Fibroblast of villous mesenchyme (primary cell): ENCODE results near the gene KRTAP10-1. TPM values are rescaled to one million over a fixed set of nuclear protein-coding genes. Genes with fewer than 3 reads are reported as not detected.
"Not testable (repeated sequence)": the region's sequence is repeated elsewhere in the genome, so short reads cannot be mapped to it uniquely, and the experiment has no call there.

ENCODE experiments used
- DNase-seq: peaks from one replicate; pipeline ENCODE4 v3.0.0-alpha.2; 2010; ENCODE audit warnings: low read depth
- H3K4me3 ChIP-seq: 2 replicates; pipeline ENCODE4 v1.5.1; 2011; ENCODE audit warnings: low read depth, mild to moderate bottlenecking, low read length
- total RNA-seq: library from RNA; depleted of rRNA; stranded (reverse); fragments of >200 nt; gene quantifications from 2 replicates; pipeline ENCODE4 v1.2.3, GENCODE V29; 2012
- TF ChIP-seq, protein P1 (sequence below): IDR thresholded peaks from 2 replicates; pipeline ENCODE4 v1.5.1; 2012; ENCODE audit warnings: low read depth, mild to moderate bottlenecking, low read length; ENCODE audit not compliant: insufficient read depth

The KRTAP10-1 gene
- total RNA-seq, 1 donor = not detected

DNA sequence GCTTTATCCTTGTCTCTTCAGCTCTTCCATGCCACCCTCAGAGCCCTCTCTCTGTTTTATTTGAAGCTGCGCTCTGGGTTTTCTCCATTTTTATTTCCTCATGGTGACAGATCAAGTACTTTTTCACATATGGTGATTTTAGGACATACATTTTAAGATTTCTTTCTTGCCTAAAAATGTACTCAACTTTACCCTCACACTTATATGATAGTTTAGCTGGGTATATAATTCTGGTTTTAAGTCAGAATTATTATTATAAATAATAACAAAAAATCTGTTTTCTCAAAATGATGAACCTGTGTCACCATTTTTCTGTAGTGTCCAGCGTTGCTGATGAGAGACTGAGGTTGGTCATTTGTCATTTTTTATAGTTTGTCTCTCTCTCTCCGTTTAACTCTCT is 41.2 kb upstream of the KRTAP10-1 start:
- H3K4me3 ChIP-seq = no peak overlapping the region
- TF ChIP-seq, protein P1, sequence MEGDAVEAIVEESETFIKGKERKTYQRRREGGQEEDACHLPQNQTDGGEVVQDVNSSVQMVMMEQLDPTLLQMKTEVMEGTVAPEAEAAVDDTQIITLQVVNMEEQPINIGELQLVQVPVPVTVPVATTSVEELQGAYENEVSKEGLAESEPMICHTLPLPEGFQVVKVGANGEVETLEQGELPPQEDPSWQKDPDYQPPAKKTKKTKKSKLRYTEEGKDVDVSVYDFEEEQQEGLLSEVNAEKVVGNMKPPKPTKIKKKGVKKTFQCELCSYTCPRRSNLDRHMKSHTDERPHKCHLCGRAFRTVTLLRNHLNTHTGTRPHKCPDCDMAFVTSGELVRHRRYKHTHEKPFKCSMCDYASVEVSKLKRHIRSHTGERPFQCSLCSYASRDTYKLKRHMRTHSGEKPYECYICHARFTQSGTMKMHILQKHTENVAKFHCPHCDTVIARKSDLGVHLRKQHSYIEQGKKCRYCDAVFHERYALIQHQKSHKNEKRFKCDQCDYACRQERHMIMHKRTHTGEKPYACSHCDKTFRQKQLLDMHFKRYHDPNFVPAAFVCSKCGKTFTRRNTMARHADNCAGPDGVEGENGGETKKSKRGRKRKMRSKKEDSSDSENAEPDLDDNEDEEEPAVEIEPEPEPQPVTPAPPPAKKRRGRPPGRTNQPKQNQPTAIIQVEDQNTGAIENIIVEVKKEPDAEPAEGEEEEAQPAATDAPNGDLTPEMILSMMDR = no peak
- DNase-seq = no peak

DNA sequence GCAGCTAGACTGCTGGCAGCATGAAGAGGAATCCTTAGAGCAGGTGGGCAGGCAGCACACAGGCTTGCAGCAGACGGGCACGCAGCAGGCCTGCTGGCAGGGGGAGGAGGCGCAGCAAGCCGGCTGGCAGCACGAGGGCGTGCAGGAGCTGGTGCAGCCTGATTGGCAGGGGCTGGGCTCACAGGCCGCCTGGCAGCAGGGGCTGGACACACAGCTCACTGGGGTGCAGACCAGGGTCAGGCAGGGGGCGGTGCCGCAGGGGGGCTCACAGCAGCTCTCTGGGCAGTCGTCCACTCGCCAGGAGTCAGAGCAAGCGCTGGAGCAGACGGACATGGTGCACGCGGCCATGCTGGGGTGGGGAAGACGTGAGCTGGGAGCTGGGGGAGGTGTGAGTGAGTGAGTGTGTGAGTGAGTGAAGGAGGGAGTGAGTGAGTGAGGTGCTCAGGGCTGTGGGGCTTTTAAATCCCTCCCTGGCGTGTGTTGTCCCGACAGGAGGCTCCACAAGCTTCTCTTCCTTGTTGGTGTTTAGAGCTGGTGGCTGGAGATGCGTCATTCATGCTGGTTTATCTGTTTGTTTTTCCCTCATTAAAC is 40.3 kb upstream of the KRTAP10-1 start, which contains the start of gene KRTAP10-5:
Gene KRTAP10-5 (minus strand): TSS at position 374 of the 591 bp plus-strand sequence. CDS start 26 bp downstream, at position 348.
- H3K4me3 ChIP-seq, DNase-seq: not testable (repeated sequence)

DNA sequence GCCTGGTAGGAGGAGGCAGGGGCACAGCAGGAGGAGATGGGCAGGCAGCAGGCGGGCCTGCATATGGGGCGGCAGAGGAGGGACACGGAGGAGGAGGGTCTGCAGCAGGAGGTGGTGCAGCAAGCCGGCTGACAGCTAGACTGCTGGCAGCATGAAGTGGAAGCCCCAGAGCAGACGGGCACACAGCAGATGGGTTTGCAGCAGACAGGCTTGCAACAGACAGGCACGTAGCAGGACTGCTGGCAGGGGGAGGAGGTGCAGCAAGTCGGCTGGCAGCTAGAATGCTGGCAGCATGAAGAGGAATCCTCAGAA is 39.8 kb upstream of the KRTAP10-1 start:
- no peak for DNase-seq
- TF ChIP-seq, protein P1 = no peak
- H3K4me3 ChIP-seq = no peak overlapping the region

DNA sequence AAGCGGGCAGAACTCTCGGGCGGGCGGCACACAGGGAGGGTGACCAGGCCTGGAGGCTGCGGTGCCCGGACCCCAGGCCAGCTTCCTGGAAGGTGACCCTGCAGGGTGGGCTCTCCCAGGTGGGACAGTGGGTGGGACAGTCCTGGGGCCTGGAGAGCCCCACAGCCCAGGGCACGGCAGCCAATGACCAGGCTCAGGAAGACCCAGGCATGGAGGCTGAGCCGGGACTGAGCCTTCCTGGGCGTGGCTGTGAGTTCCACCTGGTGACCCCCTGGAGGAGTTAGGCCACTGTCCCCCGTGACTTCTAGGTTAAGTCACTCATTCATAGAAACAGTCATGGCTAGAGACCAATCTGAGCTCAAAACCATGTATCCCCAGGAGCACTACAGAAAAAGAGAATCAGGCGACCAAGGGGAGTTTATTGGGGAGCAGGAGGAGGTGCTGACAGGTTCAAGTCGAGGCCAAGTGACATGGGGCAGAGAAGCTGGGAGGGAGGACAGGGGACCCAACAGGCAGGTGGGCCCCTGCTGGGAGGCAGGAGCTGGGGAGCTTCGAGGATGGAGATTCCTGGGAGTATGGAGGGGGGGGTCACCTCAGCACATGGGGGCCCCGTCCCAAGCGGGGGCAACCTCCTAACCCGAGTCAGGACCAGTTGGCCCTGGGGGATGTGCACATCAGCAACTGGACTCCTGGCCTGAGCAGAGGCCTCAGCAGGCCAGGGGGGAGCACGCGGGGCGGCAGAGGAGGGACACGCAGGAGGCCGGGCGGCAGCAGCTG is 39.2 kb upstream of the KRTAP10-1 start:
- no peak overlapping the region for H3K4me3 ChIP-seq
- DNase-seq = no peak
- TF ChIP-seq, protein P1 = no peak

DNA sequence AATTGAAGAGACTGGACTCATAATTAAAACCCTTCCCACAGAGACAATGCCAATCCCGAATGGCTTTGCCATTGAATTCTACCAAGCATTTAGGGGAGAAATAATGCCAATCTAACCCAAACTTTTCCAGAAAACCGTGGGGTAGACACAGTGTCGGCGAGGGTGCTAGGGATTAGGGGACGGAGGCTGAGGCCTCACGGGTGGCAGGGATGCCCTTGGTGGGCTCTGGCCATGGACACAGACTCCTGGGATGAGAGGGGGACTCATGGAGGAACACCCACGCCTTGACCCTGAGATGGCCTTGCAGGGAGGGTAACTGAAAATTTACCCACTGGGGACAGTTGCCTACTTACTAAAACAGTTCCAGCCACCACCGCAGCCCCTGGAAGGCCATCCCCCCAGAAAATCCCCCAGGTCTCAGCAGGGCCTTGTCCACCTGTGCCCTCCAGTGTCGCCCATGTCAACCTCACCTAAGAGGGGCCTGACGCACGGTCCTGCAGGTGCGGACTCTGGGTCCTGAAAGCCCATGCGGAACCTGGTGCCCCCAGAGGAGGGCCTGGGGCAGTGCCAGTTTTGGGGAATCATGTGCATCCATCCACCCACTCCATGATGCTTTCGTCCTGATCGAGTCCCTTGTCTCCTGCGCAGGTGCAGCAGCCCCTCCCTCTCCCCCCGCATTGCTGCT is 38.5 kb upstream of the KRTAP10-1 start:
- no peak for DNase-seq

DNA sequence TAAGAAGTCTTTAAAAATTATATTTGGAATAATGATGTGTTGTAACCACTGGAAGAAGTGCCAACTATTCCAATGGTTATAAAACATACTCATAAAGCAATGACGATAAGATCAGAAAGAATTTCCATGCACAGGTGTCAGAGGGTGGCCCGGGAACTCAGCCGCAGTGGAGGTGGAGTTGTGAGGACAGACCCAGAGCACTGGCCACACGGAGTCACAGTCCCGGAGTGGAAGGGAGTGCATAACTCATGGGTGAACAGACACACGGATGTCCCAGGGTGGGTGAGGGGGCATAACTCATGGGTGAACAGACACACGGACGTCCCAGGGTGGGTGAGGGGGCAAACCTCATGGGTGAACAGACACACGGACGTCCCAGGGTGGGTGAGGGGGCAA is 36.0 kb upstream of the KRTAP10-1 start:
- TF ChIP-seq, protein P1 = no peak
- H3K4me3 ChIP-seq = no peak overlapping the region
- no peak for DNase-seq

More for the DNA sequence above, 38.5 kb upstream of the KRTAP10-1 start:
- H3K4me3 ChIP-seq = no peak overlapping the region
- TF ChIP-seq, protein P1 = no peak

DNA sequence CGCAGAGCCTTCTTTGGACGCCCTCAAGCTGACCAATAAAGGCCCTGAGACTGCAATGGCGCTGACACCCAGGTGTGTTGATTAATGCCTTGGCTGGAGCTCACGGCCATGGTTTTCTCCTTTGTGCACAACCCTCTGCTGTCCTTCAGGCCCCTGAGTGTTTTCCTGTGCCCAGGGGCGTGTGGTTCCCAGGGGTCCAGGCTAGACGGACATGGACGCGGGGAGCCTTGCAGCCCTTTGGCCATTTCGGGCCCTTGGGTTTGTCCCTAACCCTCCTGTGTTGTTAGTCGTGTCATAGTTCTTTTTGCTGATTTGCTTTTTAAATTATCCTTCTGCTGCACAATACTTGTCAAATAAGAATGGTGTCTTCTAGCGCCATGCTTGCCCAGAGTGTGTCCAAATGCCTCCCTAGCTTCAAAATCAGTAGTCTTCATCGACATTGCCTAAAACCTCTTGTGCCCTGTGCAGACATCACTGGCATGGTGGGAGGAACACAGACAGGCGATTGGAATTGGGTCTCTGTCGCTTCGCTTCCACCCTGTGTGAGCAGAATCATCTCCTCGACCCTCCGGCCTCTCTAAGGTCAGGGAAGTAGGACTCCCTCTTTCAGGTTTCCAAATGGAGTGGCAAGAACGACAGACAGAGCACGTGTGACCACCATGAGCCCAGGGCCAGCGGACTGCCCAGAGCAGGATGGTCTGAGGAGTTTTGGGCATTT is 35.5 kb upstream of the KRTAP10-1 start:
- H3K4me3 ChIP-seq = no peak overlapping the region
- TF ChIP-seq, protein P1 = no peak
- DNase-seq = no peak
